Astrocyte (in vitro differentiated cells and primary cell): ENCODE measurements around the gene TMEM14C. TPM values are rescaled to one million over a fixed set of nuclear protein-coding genes. Genes with fewer than 3 reads are reported as not detected.

ENCODE experiments used
- DNase-seq: peaks from one replicate; pipeline ENCODE4 v3.0.0-alpha.2; 2010; ENCODE audit warnings: low read depth
- FAIRE-seq: peaks from 2 replicates; lab custom pipeline; 2011; peaks lifted over from hg19 to GRCh38; lab: Jason Lieb, UNC
- H2AFZ ChIP-seq: 2 replicates; pipeline ENCODE4 v1.6.0; 2012; ENCODE audit warnings: low read depth, low read length, inconsistent platforms
- H3K27ac ChIP-seq: 2 replicates; pipeline ENCODE4 v1.5.1; 2011; ENCODE audit warnings: low read depth, low read length, inconsistent platforms
- H3K27me3 ChIP-seq: 2 replicates; pipeline ENCODE4 v1.6.0; 2011; ENCODE audit warnings: low read length, inconsistent platforms; ENCODE audit not compliant: insufficient read depth
- H3K36me3 ChIP-seq: 2 replicates; pipeline ENCODE4 v1.5.1; 2011; ENCODE audit warnings: low read length, inconsistent platforms; ENCODE audit not compliant: insufficient read depth
- H3K4me1 ChIP-seq: 2 replicates; pipeline ENCODE4 v1.5.1; 2011; ENCODE audit warnings: low read length, inconsistent platforms; ENCODE audit not compliant: insufficient read depth
- H3K4me2 ChIP-seq: 2 replicates; pipeline ENCODE4 v1.6.0; 2012; ENCODE audit warnings: low read length, inconsistent platforms
- H3K4me3 ChIP-seq: 2 replicates; pipeline ENCODE4 v1.5.1; 2011; ENCODE audit warnings: low read depth, mild to moderate bottlenecking, low read length, inconsistent platforms; ENCODE audit not compliant: insufficient read depth
- H3K79me2 ChIP-seq: 2 replicates; pipeline ENCODE4 v1.6.0; 2012; ENCODE audit warnings: mild to moderate bottlenecking, low read length, inconsistent platforms; ENCODE audit not compliant: insufficient read depth
- H3K9ac ChIP-seq: 2 replicates; pipeline ENCODE4 v1.6.0; 2012; ENCODE audit warnings: mild to moderate bottlenecking, low read length, inconsistent platforms
- H3K9me3 ChIP-seq: 2 replicates; pipeline ENCODE4 v1.5.1; 2012; ENCODE audit warnings: low read depth, mild to moderate bottlenecking, low read length, inconsistent platforms; ENCODE audit not compliant: insufficient read depth
- H4K20me1 ChIP-seq: 2 replicates; pipeline ENCODE4 v1.6.0; 2012; ENCODE audit warnings: low read length, inconsistent platforms; ENCODE audit not compliant: insufficient read depth
- H3K27ac Mint-ChIP-seq: one replicate; pipeline ENCODE4 v1.8.0; 2021; ENCODE audit warnings: mild to moderate bottlenecking, mixed read lengths; ENCODE audit not compliant: unreplicated experiment
- H3K27me3 Mint-ChIP-seq: one replicate; pipeline ENCODE4 v1.8.0; 2021; ENCODE audit warnings: low read depth, mixed read lengths; ENCODE audit not compliant: unreplicated experiment
- H3K36me3 Mint-ChIP-seq: one replicate; pipeline ENCODE4 v1.8.0; 2021; ENCODE audit warnings: low read depth, mixed read lengths; ENCODE audit not compliant: unreplicated experiment
- H3K4me1 Mint-ChIP-seq: one replicate; pipeline ENCODE4 v1.8.0; 2021; ENCODE audit warnings: low read depth, mixed read lengths; ENCODE audit not compliant: unreplicated experiment
- H3K4me3 Mint-ChIP-seq: one replicate; pipeline ENCODE4 v1.8.0; 2021; ENCODE audit warnings: mild to moderate bottlenecking, moderate library complexity, mixed read lengths; ENCODE audit not compliant: unreplicated experiment
- H3K9me3 Mint-ChIP-seq: one replicate; pipeline ENCODE4 v1.8.0; 2021; ENCODE audit warnings: mild to moderate bottlenecking, mixed read lengths; ENCODE audit not compliant: unreplicated experiment
- CTCF ChIP-seq: IDR thresholded peaks from 2 replicates; pipeline ENCODE4 v1.5.1; 2011; ENCODE audit warnings: low read depth, mild to moderate bottlenecking, inconsistent platforms, low read length, moderate library complexity; ENCODE audit not compliant: insufficient read depth
- EZH2 ChIP-seq: IDR thresholded peaks from 2 replicates; pipeline ENCODE4 v1.6.1; 2012; ENCODE audit warnings: mild to moderate bottlenecking, low read length, inconsistent platforms; ENCODE audit not compliant: insufficient read depth
- total RNA-seq: library from RNA; stranded (reverse); gene quantifications from 2 replicates; pipeline ENCODE4 v1.2.1, GENCODE V29; 2021

The TMEM14C gene
- total RNA-seq, 1 donor from 2014 or later: 134 TPM

- peaks cover 31% of the 10 kb centered on the region for H3K79me2 ChIP-seq
- peak overlapping the region; percentile 97 for H3K4me3 Mint-ChIP-seq
- peak overlapping the region; percentile 87 for H2AFZ ChIP-seq
- no peaks in the 10 kb centered on the region for H3K27me3 ChIP-seq
- H3K9me3 Mint-ChIP-seq: peaks cover 8% of the 10 kb centered on the region
- H3K27me3 Mint-ChIP-seq: no peaks in the 10 kb centered on the region
- FAIRE-seq: no peak
- peaks cover 10% of the 10 kb centered on the region for H4K20me1 ChIP-seq
- H3K4me1 Mint-ChIP-seq: peaks cover 30% of the 10 kb centered on the region
- peaks cover 15% of the 10 kb centered on the region for H3K4me1 ChIP-seq
- no peak for DNase-seq
- no peaks in the 10 kb centered on the region for H3K9me3 ChIP-seq
- TF ChIP-seq CTCF (no peak), EZH2 (no peak)
- peak overlapping the region; percentile 87 for H3K27ac ChIP-seq
- peak overlapping the region; percentile 90 for H3K4me2 ChIP-seq
- peak overlapping the region; percentile 93 for H3K4me3 ChIP-seq
- H3K36me3 Mint-ChIP-seq: peaks cover 17% of the 10 kb centered on the region
- no peaks in the 10 kb centered on the region for H3K36me3 ChIP-seq
- peak overlapping the region; percentile 98 for H3K9ac ChIP-seq
- H3K27ac Mint-ChIP-seq: peak overlapping the region; percentile 92
Observed at GRCh38 chr6:10721850-10722569, 860 bp upstream of the TMEM14C start.

- Histone ChIP-seq H3K4me1 (peaks cover 15% of the 10 kb centered on the region), H3K27me3 (no peaks in the 10 kb centered on the region), H3K4me2 (peak overlapping the region; percentile 90), H3K27ac (peak overlapping the region; percentile 87), H4K20me1 (peaks cover 10% of the 10 kb centered on the region), H3K9ac (peak overlapping the region; percentile 98), H2AFZ (peak overlapping the region; percentile 87), H3K79me2 (peaks cover 31% of the 10 kb centered on the region), H3K36me3 (no peaks in the 10 kb centered on the region), H3K4me3 (peak overlapping the region; percentile 93), H3K9me3 (no peaks in the 10 kb centered on the region)
- peaks cover 30% of the 10 kb centered on the region for H3K4me1 Mint-ChIP-seq
- peak overlapping the region; percentile 97 for H3K4me3 Mint-ChIP-seq
- H3K9me3 Mint-ChIP-seq: peaks cover 8% of the 10 kb centered on the region
- DNase-seq (no peak), FAIRE-seq (no peak)
- peaks cover 18% of the 10 kb centered on the region for H3K36me3 Mint-ChIP-seq
- H3K27me3 Mint-ChIP-seq: no peaks in the 10 kb centered on the region
- peak overlapping the region; percentile 92 for H3K27ac Mint-ChIP-seq
- TF ChIP-seq EZH2 (no peak), CTCF (no peak)
Observed at GRCh38 chr6:10722570-10722819, 375 bp upstream of the TMEM14C start.

- Histone ChIP-seq H3K9me3 (no peaks in the 10 kb centered on the region), H3K9ac (peak overlapping the region; percentile 98), H4K20me1 (peaks cover 13% of the 10 kb centered on the region), H3K4me2 (peak overlapping the region; percentile 90), H3K79me2 (peaks cover 37% of the 10 kb centered on the region), H3K36me3 (peaks cover 6% of the 10 kb centered on the region), H3K4me3 (peak overlapping the region; percentile 93), H3K27me3 (no peaks in the 10 kb centered on the region), H3K4me1 (peaks cover 15% of the 10 kb centered on the region), H3K27ac (peak overlapping the region; percentile 87), H2AFZ (peak overlapping the region; percentile 87)
- FAIRE-seq (no peak), DNase-seq (peak; percentile 11)
- H3K4me1 Mint-ChIP-seq: peaks cover 30% of the 10 kb centered on the region
- peaks cover 20% of the 10 kb centered on the region for H3K36me3 Mint-ChIP-seq
- H3K27ac Mint-ChIP-seq: peak overlapping the region; percentile 92
- peak overlapping the region; percentile 97 for H3K4me3 Mint-ChIP-seq
- TF ChIP-seq EZH2 (no peak), CTCF (no peak)
- peaks cover 6% of the 10 kb centered on the region for H3K9me3 Mint-ChIP-seq
- no peaks in the 10 kb centered on the region for H3K27me3 Mint-ChIP-seq
Observed at GRCh38 chr6:10723567-10723881, 654 bp downstream of the TMEM14C start.
